ENCODE results near the gene EPHB1.
"Not testable (repeated sequence)": the region's sequence is repeated elsewhere in the genome, so short reads cannot be mapped to it uniquely, and the experiment has no call there.

Gene EPHB1

DNA sequence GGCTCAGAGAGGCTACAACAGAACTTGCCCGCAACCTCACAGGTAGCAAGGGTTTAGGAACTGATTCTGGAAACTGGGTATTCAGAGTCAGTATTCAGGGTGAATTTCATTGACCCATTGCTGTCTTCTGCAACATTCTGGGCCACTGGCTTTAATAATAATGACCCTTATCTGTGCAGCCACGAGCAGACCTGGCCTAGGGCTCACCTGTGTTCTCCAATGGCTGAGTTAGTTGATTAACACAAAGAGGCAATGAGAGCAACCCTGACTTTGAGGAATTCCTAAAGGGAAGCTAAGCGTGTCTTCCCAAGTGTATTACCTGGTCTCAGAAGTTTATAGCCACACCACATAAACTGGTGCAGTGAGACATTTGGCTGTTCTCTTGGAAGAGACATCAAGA is 289.9 kb downstream of the EPHB1 start:
- no peak for DNase-seq (ENCODE audit: low read depth)

DNA sequence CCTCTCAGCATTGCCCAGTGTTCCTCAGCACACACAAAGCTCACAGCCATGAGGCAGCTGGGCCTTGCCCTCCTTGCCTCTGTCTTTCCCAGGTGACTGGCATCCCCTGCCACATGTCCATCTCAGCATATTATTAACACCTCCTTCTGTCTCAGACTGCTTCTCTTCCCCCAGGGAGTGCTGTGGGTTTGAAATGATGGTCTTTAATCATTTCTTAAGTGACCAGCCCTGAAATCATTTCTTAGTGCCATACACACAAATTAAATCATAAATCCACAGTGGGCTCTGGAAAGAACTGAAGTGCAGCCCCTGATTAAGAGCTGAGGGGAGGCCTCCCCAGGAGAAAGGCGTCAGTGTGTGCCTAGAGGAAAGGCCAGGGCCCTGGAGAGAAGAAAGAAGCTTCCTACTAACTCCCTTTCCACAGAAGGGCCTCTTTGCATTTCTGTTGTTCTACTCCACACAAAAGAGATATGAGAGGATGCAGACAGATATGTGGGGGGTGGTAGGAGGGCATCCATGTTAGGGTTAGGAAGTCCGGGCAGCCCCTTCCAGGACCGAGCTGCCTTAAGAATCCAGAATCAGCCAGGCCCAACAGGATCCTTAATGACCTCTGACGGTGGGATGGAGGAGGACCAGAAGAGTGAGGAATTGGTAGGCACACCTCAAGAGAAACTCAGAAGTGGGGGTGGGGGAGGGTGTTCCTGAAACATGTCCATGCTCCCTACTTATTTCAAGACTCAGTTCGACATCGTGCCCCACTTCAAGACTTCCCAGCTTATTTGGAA is 290.8 kb downstream of the EPHB1 start:
- DNase-seq (ENCODE audit: low read depth) = no peak

DNA sequence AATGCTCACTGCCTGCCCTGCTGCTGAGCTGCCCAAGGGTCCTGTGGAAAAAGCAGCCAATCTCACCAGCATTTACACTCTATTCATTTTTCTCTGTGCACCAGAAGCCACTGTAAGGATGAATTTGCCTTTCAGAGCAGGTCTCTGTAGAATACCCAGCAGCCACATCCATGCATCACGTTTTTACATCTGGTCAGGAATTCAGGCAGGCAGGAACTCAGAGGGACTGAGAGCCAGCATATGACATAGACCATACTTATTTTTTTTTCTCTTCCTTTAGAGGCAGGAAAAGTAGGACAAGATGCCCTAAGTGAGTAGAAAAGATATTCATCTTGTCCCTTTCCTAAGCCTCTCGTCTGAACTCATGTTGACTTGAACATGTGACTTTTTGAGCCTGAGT is 292.7 kb downstream of the EPHB1 start:
- DNase-seq (ENCODE audit: low read depth) = no peak

DNA sequence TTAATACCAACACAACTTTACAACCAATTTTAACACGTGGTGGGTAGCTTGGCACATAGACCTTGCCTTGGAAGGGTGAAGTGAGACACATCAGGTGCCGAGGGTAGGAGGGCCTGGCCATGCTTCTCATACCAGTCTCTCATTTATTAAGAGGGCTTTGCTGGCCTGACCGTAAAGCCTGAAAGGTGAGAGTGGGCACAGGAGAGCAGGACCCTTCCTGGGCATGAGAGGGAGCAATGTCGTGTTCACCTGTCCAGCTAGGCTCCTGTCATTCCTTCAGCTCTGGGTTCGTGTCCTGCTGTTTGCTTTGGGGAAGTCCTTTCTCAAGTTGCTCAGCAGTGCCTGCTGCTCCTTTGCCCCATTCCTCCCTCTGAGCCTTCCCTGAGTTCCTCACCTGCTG is 294.4 kb downstream of the EPHB1 start:
- DNase-seq (ENCODE audit: low read depth) = no peak

DNA sequence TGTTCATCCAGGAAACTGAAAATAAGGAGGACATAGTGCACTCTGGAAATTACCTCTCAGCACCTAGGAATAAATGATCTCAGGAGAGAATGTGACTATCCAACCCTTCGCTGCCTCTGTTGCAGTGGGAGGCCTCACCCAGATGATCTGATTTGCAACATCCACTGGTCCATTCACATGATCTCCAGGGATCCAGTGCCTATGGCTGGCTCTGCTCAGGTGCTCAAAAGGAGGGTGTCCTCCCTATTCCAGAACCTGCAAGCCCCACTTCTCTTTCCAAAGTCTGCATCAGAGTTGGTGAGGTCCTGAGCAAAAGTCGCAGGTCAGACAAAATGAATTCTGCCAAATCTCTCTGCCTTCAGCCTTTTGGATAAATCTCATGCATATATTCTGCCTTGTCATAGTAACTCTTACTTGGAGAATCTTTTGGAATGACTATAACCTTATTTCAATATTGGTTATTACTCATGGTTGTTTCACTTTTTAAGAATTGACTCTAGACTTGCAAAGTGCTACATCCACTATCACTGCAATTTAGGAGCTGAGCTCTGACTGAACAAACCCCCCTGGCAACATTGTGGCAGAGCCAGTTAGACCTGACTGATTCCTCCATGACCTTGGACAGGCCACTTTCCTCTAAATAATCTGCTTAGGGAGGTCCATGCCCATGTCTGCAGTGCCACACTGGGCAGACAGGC is 295.1 kb downstream of the EPHB1 start:
- DNase-seq (ENCODE audit: low read depth) = no peak

DNA sequence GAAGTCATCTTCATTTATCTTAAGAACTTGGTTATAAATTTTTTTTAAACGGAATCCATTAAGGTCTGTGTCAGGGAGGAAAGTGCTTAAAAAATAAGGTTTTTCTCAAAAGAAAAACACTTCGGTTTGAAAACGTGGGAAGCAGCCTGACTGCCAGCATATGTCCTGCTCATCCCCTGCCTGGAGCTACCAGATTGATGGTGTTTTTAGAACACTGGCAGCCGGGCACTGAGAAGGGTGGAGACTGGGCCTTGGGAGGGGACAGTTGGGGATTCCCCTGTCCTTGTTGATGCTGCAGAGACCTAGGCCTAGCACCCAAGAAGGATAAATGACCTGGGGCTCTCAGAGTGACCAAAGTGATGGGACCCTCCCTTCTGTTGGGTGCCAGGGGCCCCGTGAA is 296.9 kb downstream of the EPHB1 start:
- DNase-seq (ENCODE audit: low read depth) = no peak

DNA sequence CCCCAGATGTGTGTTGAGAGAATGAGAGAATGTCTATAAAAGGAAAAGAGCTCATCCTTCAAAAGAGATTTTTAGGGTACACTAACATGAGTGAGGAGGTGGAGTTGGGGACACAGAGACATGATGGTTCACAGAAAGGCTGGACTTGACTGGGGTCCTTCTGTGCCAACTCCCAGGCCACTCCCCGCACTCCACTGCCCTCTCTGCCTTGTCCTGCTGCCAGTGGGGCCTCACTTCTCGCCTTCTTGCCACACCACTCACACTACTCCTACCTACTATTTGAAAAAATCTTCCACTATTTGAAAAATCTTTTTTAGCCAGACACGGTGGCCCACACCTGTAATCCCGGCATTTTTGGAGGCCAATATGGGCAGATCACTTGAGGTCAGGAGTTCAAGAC is 298.1 kb downstream of the EPHB1 start:
- DNase-seq (ENCODE audit: low read depth) = no peak

DNA sequence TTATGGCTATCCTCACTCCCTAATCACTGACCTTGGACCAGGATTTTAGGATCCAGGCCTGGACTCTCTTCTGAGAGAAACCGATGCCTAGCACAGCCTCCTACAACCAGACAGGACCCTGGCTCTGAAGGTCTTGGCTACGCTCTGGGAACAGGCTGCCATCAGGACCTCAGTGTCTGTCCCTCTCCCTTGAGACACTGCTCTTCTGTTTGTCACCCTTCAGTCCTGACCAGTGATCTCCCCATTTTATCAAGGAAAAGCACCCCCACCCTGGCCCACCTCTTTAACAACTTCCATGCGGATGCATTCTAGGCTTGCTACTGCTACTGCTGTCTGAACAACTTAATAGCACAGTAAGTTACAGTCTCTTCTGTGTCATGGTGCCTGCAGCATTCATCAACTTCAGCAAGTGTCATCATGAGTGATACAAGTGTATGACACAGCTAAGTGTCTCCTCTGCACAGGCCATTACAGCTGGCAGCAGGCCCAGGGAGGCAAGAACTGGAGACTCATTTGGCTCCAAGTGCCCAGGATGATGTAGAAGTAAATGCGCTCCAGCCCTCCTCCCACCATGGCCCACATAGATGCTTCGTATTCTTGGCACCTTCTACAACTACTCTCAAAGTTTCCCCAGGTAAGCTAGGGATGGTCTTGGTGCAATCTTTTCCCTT is 302.4 kb downstream of the EPHB1 start:
- DNase-seq (ENCODE audit: low read depth) = no peak

DNA sequence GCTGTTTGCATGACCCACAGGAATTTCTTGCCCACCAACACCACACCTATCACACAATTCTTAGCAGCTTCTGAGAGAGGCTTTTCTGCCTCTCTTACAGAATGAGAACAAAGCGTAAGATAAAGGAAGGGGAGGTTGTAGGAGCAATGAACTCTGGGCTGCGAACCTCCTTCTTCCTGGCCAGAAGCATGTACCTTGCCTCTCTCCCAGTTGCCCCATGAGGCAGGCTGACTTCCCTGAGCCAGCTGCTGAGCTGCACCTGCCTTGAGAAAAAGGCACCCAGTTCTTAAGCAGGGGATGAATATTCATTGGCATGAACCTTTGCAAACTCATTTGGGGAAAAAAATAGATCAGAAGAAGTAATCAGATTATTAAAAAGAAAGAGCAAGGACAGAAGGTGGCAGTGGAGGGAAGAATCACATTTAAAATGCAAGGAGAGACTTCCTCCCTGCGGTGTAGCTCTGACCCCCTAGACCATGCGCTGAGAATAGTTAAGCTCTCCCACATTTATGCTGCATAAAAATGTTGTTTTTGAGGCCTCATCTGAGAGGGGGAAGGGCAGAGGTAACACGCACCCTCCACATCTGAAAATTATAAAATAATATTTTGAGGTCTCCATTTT is 304.8 kb downstream of the EPHB1 start:
- no peak for DNase-seq (ENCODE audit: low read depth)

DNA sequence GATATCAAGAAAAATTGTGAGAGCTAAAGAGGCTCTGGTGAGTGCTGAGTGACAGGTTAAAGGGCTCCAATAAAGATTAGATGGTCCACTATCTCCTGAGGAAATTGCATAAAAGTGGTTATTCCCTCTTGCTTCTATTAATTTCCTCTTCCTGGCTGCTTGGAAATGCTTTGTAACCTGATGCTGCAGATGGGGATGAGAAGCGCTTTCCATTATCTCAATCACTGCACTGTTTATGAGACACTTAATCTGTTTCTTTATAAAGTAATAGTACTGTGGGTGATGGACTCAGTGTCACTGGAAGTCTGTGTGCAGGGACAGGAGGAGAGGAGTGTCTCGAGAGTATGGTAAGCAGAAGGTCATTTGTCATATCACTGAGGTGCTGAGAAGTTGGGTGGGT is 305.3 kb downstream of the EPHB1 start:
- DNase-seq (ENCODE audit: low read depth) = no peak

DNA sequence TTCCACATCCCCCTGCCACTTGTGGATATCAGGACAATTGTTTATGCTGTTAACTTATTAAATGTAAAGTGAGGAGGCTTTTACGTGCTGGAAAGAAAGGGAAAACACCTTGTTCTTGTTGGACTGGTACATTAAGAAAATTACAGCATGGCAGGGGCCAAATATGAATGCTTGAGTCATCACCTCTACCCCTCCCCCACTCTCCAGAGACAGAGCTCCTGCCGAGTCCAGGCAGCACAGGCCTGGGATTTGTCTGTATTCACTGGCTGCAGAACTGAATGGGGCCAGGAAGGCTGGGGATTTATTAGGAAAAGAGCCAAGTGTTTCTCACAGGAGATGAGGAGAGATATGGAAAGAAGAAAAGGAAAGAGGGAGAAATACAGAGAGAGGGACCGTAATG is 308.9 kb downstream of the EPHB1 start:
- DNase-seq (ENCODE audit: low read depth) = no peak

DNA sequence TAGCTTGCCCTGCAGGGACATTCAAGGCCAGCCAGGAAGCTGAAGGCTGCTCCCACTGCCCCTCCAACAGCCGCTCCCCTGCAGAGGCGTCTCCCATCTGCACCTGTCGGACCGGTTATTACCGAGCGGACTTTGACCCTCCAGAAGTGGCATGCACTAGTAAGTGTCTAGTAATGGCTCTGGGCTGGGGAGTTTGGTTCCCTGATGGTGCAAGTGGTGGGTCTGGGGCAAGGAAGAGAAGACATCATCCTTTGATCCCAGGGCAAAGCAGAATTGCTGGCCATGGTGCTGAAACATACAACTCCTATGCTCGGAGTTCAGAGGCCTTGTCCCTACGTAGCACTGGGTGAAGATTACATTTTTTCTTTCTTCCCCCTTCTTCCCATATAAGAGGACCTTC is 311.4 kb downstream of the EPHB1 start:
- peak; percentile 12 for DNase-seq (ENCODE audit: low read depth)

DNA sequence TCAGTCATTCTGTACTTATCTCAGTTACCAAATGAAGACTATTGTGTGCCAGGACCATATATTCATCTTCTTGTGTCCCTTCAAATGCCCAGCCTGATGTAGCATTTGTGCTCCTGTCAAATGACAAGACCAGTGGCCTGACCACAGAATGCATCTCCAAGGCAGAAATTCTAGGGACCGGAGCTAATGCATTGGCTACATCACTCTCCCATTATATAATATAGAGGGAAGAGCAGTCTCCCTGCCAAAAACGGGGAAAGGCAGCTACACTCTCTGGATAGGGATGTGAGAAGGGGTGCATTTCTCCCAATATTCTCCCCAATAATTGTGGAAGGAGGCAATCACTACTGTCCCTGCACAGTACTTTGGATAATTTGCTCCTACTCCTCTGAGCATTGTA is 312.0 kb downstream of the EPHB1 start:
- DNase-seq (ENCODE audit: low read depth) = no peak

DNA sequence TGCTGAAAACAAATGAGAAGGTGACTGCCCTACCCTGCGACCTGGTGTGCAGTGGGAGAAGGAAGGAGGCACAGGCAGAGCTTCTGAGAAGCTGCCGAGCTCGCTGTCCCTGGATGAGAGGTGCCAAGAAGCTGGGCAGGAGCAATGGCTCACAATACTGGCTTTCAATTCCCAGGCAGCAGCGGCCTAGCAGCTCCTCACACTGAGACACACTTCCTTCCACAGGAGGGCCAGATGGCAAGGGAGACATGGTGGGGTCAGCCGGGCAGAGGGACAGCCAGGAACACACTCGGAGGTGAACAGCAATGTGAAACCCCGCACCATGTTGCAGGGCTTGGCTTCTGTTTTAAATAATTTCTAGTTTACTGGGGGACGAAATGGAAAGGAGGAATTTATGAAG is 314.6 kb downstream of the EPHB1 start:
- DNase-seq (ENCODE audit: low read depth) = no peak

DNA sequence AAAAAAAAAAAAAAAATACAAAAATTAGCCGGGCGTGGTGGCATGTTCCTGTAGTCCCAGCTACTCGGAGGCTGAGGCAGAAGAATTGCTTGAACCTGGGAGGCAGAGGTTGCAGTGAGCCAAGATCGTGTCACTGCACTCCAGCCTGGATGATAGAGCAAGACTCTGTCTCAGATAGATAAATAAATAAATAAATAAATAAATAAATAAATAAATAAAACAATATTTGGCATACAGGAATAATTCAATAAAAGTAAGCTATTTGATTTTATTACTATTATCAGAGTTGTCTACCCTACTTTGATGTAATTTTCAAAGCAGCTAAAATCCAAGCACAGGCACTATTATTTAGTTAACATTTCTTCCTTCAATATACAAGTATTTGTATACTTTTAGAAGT is 319.5 kb downstream of the EPHB1 start:
- not testable (repeated sequence) for DNase-seq (ENCODE audit: low read depth)

DNA sequence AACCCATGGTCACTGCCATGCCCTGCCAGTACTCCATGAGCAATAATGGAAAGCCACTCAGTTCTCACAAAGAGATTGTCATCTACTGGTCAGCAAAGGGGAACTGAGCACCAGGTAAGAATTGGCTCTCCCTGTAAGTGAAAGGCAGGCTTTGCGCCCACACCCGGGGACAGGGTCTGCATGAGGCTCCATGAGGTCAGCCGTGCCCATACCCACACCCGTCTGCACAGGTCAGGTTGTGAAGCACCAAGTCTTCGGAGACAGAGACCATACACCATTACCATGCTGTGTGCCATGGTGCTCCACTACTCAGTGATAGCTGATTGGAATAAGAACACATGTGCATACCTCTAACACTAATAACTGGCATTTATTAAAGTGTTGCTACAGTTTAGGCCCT is 322.9 kb downstream of the EPHB1 start:
- DNase-seq (ENCODE audit: low read depth) = no peak

DNA sequence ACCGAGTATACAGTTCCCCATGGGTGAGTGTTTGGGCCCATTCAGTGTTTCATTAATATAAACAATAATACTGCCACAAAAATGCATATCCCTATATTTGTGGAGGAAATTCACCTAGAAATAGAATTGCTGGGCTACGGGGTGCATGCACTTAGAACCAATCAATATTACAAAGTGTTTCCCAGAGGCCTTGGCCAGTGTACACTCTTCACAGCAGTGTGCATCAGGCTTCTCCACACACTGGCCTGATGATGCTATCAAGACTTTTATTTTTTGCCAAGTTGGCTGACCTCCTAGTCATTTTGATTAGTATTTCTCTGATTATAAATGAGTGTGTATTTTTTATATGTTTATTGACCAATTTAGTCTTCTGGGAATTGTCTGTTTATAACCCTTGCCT is 323.7 kb downstream of the EPHB1 start:
- no peak for DNase-seq (ENCODE audit: low read depth)

DNA sequence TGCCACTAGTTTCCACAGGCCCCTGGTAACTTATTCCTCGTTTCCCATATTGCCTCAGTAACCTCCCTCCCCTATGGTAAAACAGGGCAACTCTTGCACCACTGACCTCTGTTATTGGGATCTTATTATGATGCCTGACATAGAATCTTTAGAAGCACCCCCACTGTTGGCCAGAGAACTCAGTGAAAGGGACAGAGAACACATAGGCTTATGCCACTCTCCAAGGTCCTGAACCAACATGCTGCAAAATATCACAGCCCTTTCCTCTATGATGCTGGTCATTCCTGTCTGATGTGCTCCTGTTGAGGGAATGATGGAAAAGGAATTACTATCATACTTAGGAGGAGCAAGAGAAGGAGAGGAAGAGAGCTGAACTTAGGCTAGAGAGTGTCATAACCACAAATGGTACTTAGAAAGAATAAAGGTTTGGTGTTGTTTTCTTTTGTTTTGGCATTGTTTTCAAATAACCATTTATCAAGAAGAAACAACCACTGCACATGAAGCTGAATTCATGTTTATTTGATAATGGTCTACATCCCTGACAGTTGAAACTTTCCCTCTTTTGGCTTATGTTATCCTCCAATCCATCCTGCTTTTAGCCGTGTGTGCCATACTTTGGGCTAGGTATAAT is 330.2 kb downstream of the EPHB1 start:
- no peak for DNase-seq (ENCODE audit: low read depth)

DNA sequence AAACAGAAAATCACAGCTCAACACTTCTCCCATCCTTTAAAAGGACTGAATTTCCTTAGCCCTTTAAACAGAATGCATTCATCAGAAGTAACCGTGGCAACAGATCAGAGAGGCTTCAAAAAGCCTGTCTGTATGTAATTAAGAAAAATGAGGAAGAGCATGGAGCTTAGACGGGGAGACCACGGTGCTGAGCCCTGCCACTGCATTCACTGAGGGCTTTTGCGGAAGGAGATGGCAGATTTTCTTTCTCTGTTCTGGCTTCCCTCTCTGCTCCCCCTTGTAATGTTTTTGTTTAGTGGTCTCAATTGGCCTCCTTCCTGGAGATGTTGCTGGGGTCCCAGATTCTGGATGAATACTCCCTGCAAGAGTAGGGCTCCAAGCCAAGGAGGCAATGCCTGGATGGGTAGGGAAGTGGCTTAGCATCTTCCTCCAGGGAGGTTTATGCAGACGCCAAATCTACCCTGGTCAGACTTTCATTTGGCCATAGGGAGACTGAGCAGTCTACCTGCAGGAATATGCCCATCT is 332.9 kb downstream of the EPHB1 start:
- DNase-seq (ENCODE audit: low read depth) = no peak

DNA sequence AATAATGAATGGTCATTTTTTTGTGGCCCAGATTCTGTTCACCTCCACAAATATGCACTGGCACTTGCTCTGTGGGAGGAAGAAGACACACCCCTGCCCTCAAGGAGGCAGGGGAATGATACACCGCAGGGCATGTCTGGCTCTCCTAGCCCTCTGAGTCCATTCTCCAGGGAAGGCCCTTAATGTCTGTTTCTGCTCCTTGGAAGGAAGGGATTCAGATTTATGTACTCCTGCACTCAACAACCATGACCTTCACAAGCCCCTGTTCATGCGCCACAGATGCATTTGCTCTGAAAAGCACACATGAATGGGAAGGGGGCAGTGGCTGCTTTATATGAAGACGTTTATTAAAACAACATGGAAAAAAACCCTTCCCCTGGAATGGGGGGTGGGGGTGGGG is 333.8 kb downstream of the EPHB1 start:
- DNase-seq (ENCODE audit: low read depth) = no peak

DNA sequence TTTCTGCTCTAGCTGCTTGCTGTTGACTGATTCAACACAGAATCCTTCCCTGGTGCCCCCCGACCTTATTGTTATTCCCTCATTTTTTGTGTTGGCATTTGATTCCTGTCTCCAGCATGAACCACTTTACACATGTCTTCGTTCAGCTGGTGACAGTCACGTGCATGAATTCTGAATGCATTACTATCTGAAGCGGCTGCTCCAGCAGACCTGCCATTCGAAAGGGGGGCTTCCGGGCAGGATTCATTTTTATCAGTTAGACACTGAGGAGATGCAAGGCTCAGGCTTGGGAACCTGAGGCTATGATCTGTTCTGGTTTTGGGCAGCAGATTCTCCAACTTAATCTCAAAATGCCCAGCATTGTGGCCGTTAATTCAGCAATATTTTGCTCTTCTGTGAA is 336.2 kb downstream of the EPHB1 start:
- no peak for DNase-seq (ENCODE audit: low read depth)
